ENCODE measurements around the gene DCANP1. TPM values are rescaled to one million over a fixed set of nuclear protein-coding genes. Genes with fewer than 3 reads are reported as not detected.

Gene DCANP1
- total RNA-seq, 4 donors from 2014 or later = 0.26 TPM; not detected in 3

DNA sequence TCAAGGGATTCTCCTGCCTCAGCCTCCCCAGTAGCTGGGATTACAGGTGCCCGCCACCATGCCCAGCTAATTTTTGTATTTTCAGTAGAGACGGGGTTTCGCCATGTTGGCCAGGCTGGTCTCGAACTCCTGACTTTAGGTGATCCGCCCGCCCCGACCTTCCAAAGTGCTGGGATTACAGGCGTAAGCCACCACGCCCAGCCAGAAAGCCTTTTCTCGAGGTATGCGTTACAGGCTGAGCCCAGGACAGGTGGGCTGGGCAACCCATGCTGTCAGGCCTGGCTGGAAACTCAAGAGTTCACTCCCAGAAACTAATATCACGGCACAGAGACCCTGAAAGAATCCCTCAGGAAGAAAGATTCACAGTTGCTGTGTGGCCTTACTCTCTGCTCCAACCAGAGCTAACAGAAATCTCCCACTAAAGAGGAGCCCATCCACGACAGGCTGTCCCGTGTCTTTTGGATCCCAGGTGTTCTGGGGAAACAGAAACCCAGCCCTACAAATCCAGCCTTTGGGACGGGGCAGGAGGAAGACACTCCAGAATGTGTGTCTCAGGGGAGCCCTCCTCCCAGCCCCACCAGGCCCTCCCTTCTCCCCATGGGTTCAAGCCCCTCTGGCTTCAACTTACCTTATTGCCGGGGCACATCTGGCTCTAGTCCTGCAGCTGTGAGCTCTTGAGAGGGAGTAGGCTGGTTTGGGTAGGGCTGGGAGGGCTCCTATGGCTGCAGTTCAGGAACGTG, 4.6 kb upstream of the DCANP1 start:
- Histone ChIP-seq H3K4me3 (no peak overlapping the region), H3K4me1 (no peaks in the 10 kb centered on the region), H3K27me3 (peaks cover 0 to 33% (median 0%) of the 10 kb centered on the region in 4 donors), H3K27ac (replicated peaks in 1 of 4) (no peak overlapping the region), H3K36me3 (no peaks in the 10 kb centered on the region), H3K9me3 (no peaks in the 10 kb centered on the region)
- intact Hi-C loops (cut with DNase I) = no loop called here
- WGBS = 89% methylated on average over 16 of the region's 17 CpGs
- no peak for DNase-seq (ENCODE audit: extremely low spot score)
- TF ChIP-seq POLR2AphosphoS5 (IDR thresholded peaks at IDR 0.05) (no peak), POLR2A (IDR thresholded peaks at IDR 0.05; ENCODE audit: low read depth) (no peak)

DNA sequence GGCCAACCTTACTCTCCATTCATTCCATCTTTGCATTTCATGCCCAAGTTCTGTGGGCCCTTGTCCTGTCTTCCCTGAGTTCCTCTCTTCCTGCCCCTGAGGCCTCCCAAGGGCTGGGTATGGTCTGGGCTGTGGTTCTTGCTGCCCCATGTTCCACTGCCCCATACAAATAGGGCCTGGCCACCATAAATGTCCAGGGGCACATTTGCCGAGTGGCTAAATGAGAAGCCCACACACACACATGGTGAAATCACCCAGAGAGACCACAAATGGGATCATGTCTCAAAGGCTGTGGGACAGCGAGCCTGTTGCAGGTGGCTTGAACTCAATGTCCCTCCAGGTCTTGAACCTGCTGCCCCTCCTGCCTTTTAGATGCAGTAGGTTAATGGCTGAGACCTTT, 3.8 kb upstream of the DCANP1 start:
- H3K4me1 ChIP-seq = no peaks in the 10 kb centered on the region
- DNase-seq (ENCODE audit: extremely low spot score) = no peak

DNA sequence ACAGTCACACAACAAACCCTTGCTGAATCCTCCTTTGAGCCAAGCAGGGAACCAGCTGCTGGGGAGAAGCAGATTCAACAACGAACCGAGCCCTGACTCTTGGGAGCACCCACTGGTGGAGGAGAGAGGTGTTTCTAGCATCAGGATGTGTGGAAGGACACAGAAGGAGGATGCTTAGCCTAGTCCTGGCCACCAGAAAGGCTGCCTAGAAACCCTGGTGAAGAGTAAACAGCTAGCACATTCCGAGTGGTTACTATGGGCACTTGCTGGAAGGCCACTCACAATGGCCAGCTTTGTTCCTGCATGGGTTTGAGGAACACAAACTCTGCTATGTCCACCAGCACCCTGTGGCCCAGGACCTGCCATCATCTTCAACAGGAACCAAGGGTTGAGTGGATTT, 3.2 kb upstream of the DCANP1 start:
- 82% methylated on average over 3 of the region's 3 CpGs for WGBS
- DNase-seq (ENCODE audit: extremely low spot score) = no peak
- Histone ChIP-seq H3K36me3 (no peaks in the 10 kb centered on the region), H3K27ac (replicated peaks in 1 of 4) (no peak overlapping the region), H3K4me1 (no peaks in the 10 kb centered on the region), H3K27me3 (peaks cover 0 to 19% (median 0%) of the 10 kb centered on the region in 4 donors), H3K4me3 (no peak overlapping the region), H3K9me3 (no peaks in the 10 kb centered on the region)
- intact Hi-C loops (cut with DNase I) = no loop called here
- TF ChIP-seq EP300 (IDR thresholded peaks at IDR 0.05) = no peak
- TF ChIP-seq POLR2AphosphoS5 (IDR thresholded peaks at IDR 0.05) = no peak
- TF ChIP-seq, protein P1, sequence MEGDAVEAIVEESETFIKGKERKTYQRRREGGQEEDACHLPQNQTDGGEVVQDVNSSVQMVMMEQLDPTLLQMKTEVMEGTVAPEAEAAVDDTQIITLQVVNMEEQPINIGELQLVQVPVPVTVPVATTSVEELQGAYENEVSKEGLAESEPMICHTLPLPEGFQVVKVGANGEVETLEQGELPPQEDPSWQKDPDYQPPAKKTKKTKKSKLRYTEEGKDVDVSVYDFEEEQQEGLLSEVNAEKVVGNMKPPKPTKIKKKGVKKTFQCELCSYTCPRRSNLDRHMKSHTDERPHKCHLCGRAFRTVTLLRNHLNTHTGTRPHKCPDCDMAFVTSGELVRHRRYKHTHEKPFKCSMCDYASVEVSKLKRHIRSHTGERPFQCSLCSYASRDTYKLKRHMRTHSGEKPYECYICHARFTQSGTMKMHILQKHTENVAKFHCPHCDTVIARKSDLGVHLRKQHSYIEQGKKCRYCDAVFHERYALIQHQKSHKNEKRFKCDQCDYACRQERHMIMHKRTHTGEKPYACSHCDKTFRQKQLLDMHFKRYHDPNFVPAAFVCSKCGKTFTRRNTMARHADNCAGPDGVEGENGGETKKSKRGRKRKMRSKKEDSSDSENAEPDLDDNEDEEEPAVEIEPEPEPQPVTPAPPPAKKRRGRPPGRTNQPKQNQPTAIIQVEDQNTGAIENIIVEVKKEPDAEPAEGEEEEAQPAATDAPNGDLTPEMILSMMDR (IDR thresholded peaks at IDR 0.05) = no peak
- TF ChIP-seq POLR2A (IDR thresholded peaks at IDR 0.05; ENCODE audit: low read depth) = no peak

More for the DNA sequence above, 3.8 kb upstream of the DCANP1 start:
- no peak for TF ChIP-seq POLR2AphosphoS5 (IDR thresholded peaks at IDR 0.05)
- TF ChIP-seq, protein P1 (IDR thresholded peaks at IDR 0.05) = no peak
- TF ChIP-seq EP300 (IDR thresholded peaks at IDR 0.05) = no peak
- no peak for TF ChIP-seq POLR2A (IDR thresholded peaks at IDR 0.05; ENCODE audit: low read depth)
- H3K36me3 ChIP-seq = no peaks in the 10 kb centered on the region
- H3K4me3 ChIP-seq = no peak overlapping the region
- H3K27me3 ChIP-seq = peaks cover 0 to 25% (median 0%) of the 10 kb centered on the region in 4 donors
- 92% methylated on average over 2 of the region's 2 CpGs for WGBS
- no peaks in the 10 kb centered on the region for H3K9me3 ChIP-seq
- H3K27ac ChIP-seq (replicated peaks in 1 of 4) = no peak overlapping the region
- intact Hi-C loops (cut with DNase I) = no loop called here

DNA sequence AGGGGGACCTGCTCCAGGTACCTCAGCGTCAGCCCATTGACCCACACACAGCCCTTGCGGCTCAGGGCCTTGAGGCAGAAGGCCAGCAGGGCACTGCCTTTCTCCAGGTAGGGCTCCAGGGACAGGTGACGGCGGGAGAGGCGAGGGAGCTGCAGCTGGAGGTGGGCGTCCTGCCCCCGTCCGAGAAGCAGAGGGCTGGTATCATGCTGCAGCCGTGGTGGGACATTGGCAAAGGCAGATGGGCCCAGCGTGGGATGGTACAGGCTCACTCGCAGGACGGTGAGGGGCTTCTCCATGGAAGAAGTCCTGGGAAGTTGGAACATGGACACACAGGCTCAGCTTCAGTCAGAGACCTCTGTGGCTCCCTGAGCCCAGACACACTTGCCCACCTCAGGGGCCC, 2.5 kb upstream of the DCANP1 start:
- WGBS = 93% methylated on average over 11 of the region's 12 CpGs
- H3K36me3 ChIP-seq = no peaks in the 10 kb centered on the region
- intact Hi-C loops (cut with DNase I) = no loop called here
- DNase-seq (ENCODE audit: extremely low spot score) = no peak
- no peak overlapping the region for H3K4me3 ChIP-seq
- no peaks in the 10 kb centered on the region for H3K9me3 ChIP-seq
- H3K27me3 ChIP-seq = peaks cover 0 to 18% (median 0%) of the 10 kb centered on the region in 4 donors
- H3K27ac ChIP-seq (replicated peaks in 1 of 4) = no peak overlapping the region
- TF ChIP-seq EP300 (IDR thresholded peaks at IDR 0.05) (no peak), POLR2A (IDR thresholded peaks at IDR 0.05; ENCODE audit: low read depth) (no peak), POLR2AphosphoS5 (IDR thresholded peaks at IDR 0.05) (no peak)
- TF ChIP-seq, protein P1 (IDR thresholded peaks at IDR 0.05) = no peak
- H3K4me1 ChIP-seq = no peaks in the 10 kb centered on the region

DNA sequence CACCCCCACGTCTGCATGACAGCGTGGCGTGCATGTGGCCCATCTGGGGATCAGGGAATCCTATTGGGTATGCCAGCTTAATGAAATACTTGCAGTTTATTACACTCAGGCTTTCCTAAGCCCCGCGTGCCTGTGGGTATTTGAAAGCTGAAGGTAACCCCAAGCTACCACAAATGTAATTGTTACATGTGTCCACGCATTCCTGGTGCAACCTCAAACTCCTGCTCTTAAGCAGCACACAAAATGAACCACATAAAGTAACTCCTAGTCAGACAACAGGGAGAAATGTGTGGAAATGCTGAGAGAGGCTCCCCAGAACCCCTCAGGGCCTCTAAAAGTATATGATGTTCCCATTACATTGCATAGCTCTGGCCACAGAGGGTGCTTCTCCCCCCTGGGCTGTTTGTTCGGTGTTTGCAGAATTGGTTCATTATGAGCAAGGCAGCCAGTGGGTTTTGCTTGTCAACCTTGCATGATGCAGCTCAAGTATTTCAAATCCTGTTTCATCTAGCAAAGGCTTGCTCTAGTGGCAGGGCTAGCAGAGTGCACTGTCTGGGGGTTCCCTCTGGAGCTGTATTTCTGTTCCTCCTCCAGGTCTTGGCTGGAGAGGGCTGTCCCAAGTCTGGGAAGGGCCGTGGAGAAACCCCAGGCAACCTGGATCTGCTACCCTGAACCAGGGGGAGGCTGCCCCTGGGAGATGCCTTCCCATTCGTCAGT, 1.8 kb upstream of the DCANP1 start:
- Histone ChIP-seq H3K27ac (replicated peaks in 1 of 4) (no peak overlapping the region), H3K9me3 (no peaks in the 10 kb centered on the region), H3K27me3 (peaks cover 0 to 18% (median 0%) of the 10 kb centered on the region in 4 donors), H3K36me3 (no peaks in the 10 kb centered on the region), H3K4me3 (no peak overlapping the region), H3K4me1 (no peaks in the 10 kb centered on the region)
- intact Hi-C loops (cut with DNase I) = no loop called here
- WGBS = 82% methylated on average over 9 of the region's 9 CpGs
- TF ChIP-seq, protein P1 (IDR thresholded peaks at IDR 0.05) = no peak
- no peak for TF ChIP-seq POLR2A (IDR thresholded peaks at IDR 0.05; ENCODE audit: low read depth)
- no peak for TF ChIP-seq POLR2AphosphoS5 (IDR thresholded peaks at IDR 0.05)
- TF ChIP-seq EP300 (IDR thresholded peaks at IDR 0.05) = no peak
- no peak for DNase-seq (ENCODE audit: extremely low spot score)

All from esophagus muscularis mucosa (tissue), 4 donors.